ENCODE data around the gene CSNK1D.

- TF ChIP-seq PAX5 (IDR thresholded peaks at IDR 0.05; ENCODE audit: insufficient read depth, low read length, severe bottlenecking) (no peak), TAF1 (IDR thresholded peaks at IDR 0.05; ENCODE audit: low read depth, low read length) (no peak), POLR2A (IDR thresholded peaks at IDR 0.05; ENCODE audit: low read depth, low read length) (peak; percentile 38; the same call in 1 of the 2 replicates)
Measured at GRCh38 chr17:82248815-82249674, 24.5 kb downstream of the CSNK1D start.

Measured in GM12891 (cell line).